Neural crest cell (in vitro differentiated cells): ENCODE results near the gene TOMM40L. TPM values are rescaled to one million over a fixed set of nuclear protein-coding genes. Genes with fewer than 3 reads are reported as not detected.
"Not testable (repeated sequence)": the region's sequence is repeated elsewhere in the genome, so short reads cannot be mapped to it uniquely, and the experiment has no call there.

Source experiments
- DNase-seq: peaks from one replicate; pipeline ENCODE4 v3.0.0; 2021; ENCODE audit warnings: low read depth, mixed read lengths, low spot score
- H3K27ac Mint-ChIP-seq: one replicate; pipeline ENCODE4 v1.8.0; 2021; ENCODE audit warnings: mild to moderate bottlenecking, mixed read lengths; ENCODE audit not compliant: unreplicated experiment
- H3K27me3 Mint-ChIP-seq: 2 replicates; pipeline ENCODE4 v1.8.0; 2021; ENCODE audit warnings: low read depth, mild to moderate bottlenecking, mixed read lengths
- H3K36me3 Mint-ChIP-seq: 2 replicates; pipeline ENCODE4 v1.8.0; 2021; ENCODE audit warnings: low read depth, mild to moderate bottlenecking, mixed read lengths
- H3K4me1 Mint-ChIP-seq: 2 replicates; pipeline ENCODE4 v1.8.0; 2021; ENCODE audit warnings: mixed read lengths
- H3K4me3 Mint-ChIP-seq: one replicate; pipeline ENCODE4 v1.8.0; 2021; ENCODE audit warnings: mild to moderate bottlenecking, mixed read lengths
- H3K9me3 Mint-ChIP-seq: 2 replicates; pipeline ENCODE4 v1.8.0; 2021; ENCODE audit warnings: mixed read lengths
- total RNA-seq: library from RNA; stranded (reverse); gene quantifications from 2 replicates; pipeline ENCODE4 v1.2.1, GENCODE V29; 2021
- TF ChIP-seq, protein P1 (sequence below): fragments of 200-600 bp; sonication (generic); conservative IDR thresholded peaks from 2 replicates; pipeline ENCODE4 v1.5.0; 2021; ENCODE audit warnings: antibody characterized with exemption, mild to moderate bottlenecking

Gene TOMM40L
- total RNA-seq, 1 donor from 2014 or later, result 17.2 TPM

GRCh38 chr1:161242313-161242712 is 16.5 kb downstream of the TOMM40L start:
- Mint-ChIP-seq H3K9me3 (no peaks in the 10 kb centered on the region), H3K36me3 (no peaks in the 10 kb centered on the region), H3K4me3 (no peak overlapping the region), H3K4me1 (peaks cover 9% of the 10 kb centered on the region), H3K27me3 (no peaks in the 10 kb centered on the region), H3K27ac (no peak overlapping the region)
- DNase-seq, result no peak
- TF ChIP-seq, protein P1, sequence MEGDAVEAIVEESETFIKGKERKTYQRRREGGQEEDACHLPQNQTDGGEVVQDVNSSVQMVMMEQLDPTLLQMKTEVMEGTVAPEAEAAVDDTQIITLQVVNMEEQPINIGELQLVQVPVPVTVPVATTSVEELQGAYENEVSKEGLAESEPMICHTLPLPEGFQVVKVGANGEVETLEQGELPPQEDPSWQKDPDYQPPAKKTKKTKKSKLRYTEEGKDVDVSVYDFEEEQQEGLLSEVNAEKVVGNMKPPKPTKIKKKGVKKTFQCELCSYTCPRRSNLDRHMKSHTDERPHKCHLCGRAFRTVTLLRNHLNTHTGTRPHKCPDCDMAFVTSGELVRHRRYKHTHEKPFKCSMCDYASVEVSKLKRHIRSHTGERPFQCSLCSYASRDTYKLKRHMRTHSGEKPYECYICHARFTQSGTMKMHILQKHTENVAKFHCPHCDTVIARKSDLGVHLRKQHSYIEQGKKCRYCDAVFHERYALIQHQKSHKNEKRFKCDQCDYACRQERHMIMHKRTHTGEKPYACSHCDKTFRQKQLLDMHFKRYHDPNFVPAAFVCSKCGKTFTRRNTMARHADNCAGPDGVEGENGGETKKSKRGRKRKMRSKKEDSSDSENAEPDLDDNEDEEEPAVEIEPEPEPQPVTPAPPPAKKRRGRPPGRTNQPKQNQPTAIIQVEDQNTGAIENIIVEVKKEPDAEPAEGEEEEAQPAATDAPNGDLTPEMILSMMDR, result no peak

GRCh38 chr1:161244888-161245287 is 19.0 kb downstream of the TOMM40L start:
- H3K4me1 Mint-ChIP-seq, result no peaks in the 10 kb centered on the region
- DNase-seq, result no peak
- peaks cover 2% of the 10 kb centered on the region for H3K9me3 Mint-ChIP-seq

GRCh38 chr1:161250100-161250499 is 24.2 kb downstream of the TOMM40L start:
- H3K4me1 Mint-ChIP-seq, H3K4me3 Mint-ChIP-seq, H3K36me3 Mint-ChIP-seq, H3K27me3 Mint-ChIP-seq, DNase-seq, H3K9me3 Mint-ChIP-seq, H3K27ac Mint-ChIP-seq: not testable (repeated sequence)

More at GRCh38 chr1:161244888-161245287, 19.0 kb downstream of the TOMM40L start:
- no peaks in the 10 kb centered on the region for H3K36me3 Mint-ChIP-seq
- no peaks in the 10 kb centered on the region for H3K27me3 Mint-ChIP-seq
- TF ChIP-seq, protein P1, result no peak
- no peak overlapping the region for H3K27ac Mint-ChIP-seq
- no peak overlapping the region for H3K4me3 Mint-ChIP-seq

- no peak for DNase-seq
- Mint-ChIP-seq H3K4me3 (no peak overlapping the region), H3K9me3 (peaks cover 3% of the 10 kb centered on the region), H3K4me1 (no peaks in the 10 kb centered on the region), H3K36me3 (no peaks in the 10 kb centered on the region), H3K27me3 (no peaks in the 10 kb centered on the region), H3K27ac (no peak overlapping the region)
- TF ChIP-seq, protein P1, result no peak
Measured at GRCh38 chr1:161250829-161251228, 25.0 kb downstream of the TOMM40L start.

GRCh38 chr1:161251579-161251978 is 25.7 kb downstream of the TOMM40L start:
- Mint-ChIP-seq H3K4me1 (no peaks in the 10 kb centered on the region), H3K4me3 (no peak overlapping the region), H3K9me3 (peaks cover 5% of the 10 kb centered on the region), H3K36me3 (no peaks in the 10 kb centered on the region), H3K27me3 (peaks cover 2% of the 10 kb centered on the region), H3K27ac (no peak overlapping the region)
- no peak for DNase-seq
- TF ChIP-seq, protein P1, result no peak

DNA sequence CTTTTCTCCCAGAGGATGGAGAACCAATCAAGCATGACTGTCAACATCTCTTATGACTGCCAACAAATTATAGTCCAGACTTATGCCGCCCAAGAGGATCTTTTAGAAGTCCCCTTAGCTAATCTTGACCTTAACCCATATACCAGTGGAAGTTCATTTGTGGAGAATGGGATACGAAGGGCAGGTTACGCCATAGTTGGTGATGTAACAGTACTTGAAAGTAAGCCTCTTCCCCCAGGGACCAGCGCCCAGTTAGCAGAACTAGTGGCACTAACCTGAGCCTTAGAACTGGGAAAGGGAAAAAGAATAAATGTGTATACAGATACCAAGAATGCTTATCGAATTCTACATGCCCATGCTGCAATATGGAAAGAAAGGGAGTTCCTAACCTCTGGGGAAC is 29.4 kb downstream of the TOMM40L start:
- not testable (repeated sequence) for DNase-seq, H3K9me3 Mint-ChIP-seq, H3K4me3 Mint-ChIP-seq, H3K27ac Mint-ChIP-seq, H3K36me3 Mint-ChIP-seq
- H3K27me3 Mint-ChIP-seq, result peaks cover 30% of the 10 kb centered on the region
- H3K4me1 Mint-ChIP-seq, result peaks cover 14% of the 10 kb centered on the region

GRCh38 chr1:161255955-161256520 is 30.2 kb downstream of the TOMM40L start:
- H3K9me3 Mint-ChIP-seq, H3K27ac Mint-ChIP-seq, H3K36me3 Mint-ChIP-seq, DNase-seq, H3K4me3 Mint-ChIP-seq: not testable (repeated sequence)
- Mint-ChIP-seq H3K27me3 (peaks cover 38% of the 10 kb centered on the region), H3K4me1 (peaks cover 14% of the 10 kb centered on the region)

GRCh38 chr1:161257109-161257508 is 31.2 kb downstream of the TOMM40L start:
- H3K27ac Mint-ChIP-seq, H3K36me3 Mint-ChIP-seq, H3K9me3 Mint-ChIP-seq, H3K4me3 Mint-ChIP-seq, DNase-seq: not testable (repeated sequence)
- Mint-ChIP-seq H3K4me1 (peaks cover 17% of the 10 kb centered on the region), H3K27me3 (peaks cover 48% of the 10 kb centered on the region)
